ENCODE data around the gene HLA-C. TPM values are rescaled to one million over a fixed set of nuclear protein-coding genes. Genes with fewer than 3 reads are reported as not detected.

The HLA-C gene
- polyA plus RNA-seq, 1 of the 3 experiments (the other 2 are of a cell fraction) = 434 TPM

- TF ChIP-seq YY1 (IDR thresholded peaks at IDR 0.05; ENCODE audit: low read depth) (no peak), FOXJ3 (CRISPR knock-in tag; IDR thresholded peaks at IDR 0.05) (no peak), TCF12 (IDR thresholded peaks at IDR 0.05) (no peak), RFX5 (IDR thresholded peaks at IDR 0.05; ENCODE audit: low read length) (no peak), EZH2phosphoT487 (IDR thresholded peaks at IDR 0.05; ENCODE audit: borderline replicate concordance, low read depth) (no peak), NFIC (IDR thresholded peaks at IDR 0.05; ENCODE audit: borderline replicate concordance) (no peak), TEAD4 (IDR thresholded peaks at IDR 0.05; ENCODE audit: borderline replicate concordance, insufficient read depth) (no peak), RXRA (IDR thresholded peaks at IDR 0.05; ENCODE audit: borderline replicate concordance, low read depth) (no peak), TAF1 (IDR thresholded peaks at IDR 0.05; ENCODE audit: borderline replicate concordance, low read depth, low read length) (no peak), JUND (IDR thresholded peaks at IDR 0.05) (no peak), REST (IDR thresholded peaks at IDR 0.05; ENCODE audit: low read depth, low read length) (no peak), EP300 (IDR thresholded peaks at IDR 0.05; ENCODE audit: borderline replicate concordance in 1 of 2, low read depth in 1 of 2, low read length in 1 of 2) (no peak), ELF1 (IDR thresholded peaks at IDR 0.05) (no peak), RAD21 (IDR thresholded peaks at IDR 0.05; ENCODE audit: low read length) (no peak), GATA2 (CRISPR knock-in tag; IDR thresholded peaks at IDR 0.05) (no peak), RCOR1 (IDR thresholded peaks at IDR 0.05; ENCODE audit: low read length) (no peak), FOSL2 (IDR thresholded peaks at IDR 0.05; ENCODE audit: borderline replicate concordance, low read depth) (no peak)
- H3K4me1 ChIP-seq (ENCODE audit: control insufficient read depth in 1 of 2, insufficient read depth in 2 of 2, low read depth in 1 of 2, low read length in 1 of 2) = peaks cover 0 to 10% of the 10 kb centered on the region in 2 experiments; a peak in 1 of 4 replicates
- DNase-seq = no peak
- H3K9me2 ChIP-seq = no peaks in the 10 kb centered on the region
- ChIA-PET POLR2A (no interaction called here), CTCF (no interaction called here)
- H3K4me3 ChIP-seq (ENCODE audit: low read depth in 2 of 2, low read length in 1 of 2) = no peak overlapping the region
- no peak overlapping the region for H3K27ac ChIP-seq (ENCODE audit: low read depth in 2 of 2, low read length in 1 of 2)
- H3K4me2 ChIP-seq = no peak overlapping the region
- H3K9me3 ChIP-seq = no peaks in the 10 kb centered on the region
- H3K9ac ChIP-seq = no peak overlapping the region
- 75% methylated on average over 5 of the region's 5 CpGs for WGBS (ENCODE audit: low lambda C conversion rate)
- no peak overlapping the region for H2AFZ ChIP-seq (ENCODE audit: low read depth)
- H3K27me3 ChIP-seq (ENCODE audit: insufficient read depth) = no peaks in the 10 kb centered on the region
- peaks cover 12 to 15% of the 10 kb centered on the region in 2 experiments for H3K36me3 ChIP-seq (replicated peaks in 1 of 2; ENCODE audit: control insufficient read depth in 1 of 2, insufficient read depth in 2 of 2, low read length in 1 of 2)
- H4K20me1 ChIP-seq (ENCODE audit: insufficient read depth) = peaks cover 5% of the 10 kb centered on the region; the same call in 1 of the 2 replicates
- peaks cover 5% of the 10 kb centered on the region; the same call in 1 of the 2 replicates for H3K79me2 ChIP-seq (ENCODE audit: insufficient read depth)
- H3F3A ChIP-seq (replicated peaks; ENCODE audit: insufficient read depth) = peaks cover 3% of the 10 kb centered on the region
These were observed 3.1 kb downstream of the HLA-C start for GRCh38 chr6:31268836-31269235.

GRCh38 chr6:31268369-31268765, 3.5 kb downstream of the HLA-C start:
- no peak overlapping the region for H3K4me2 ChIP-seq
- no peak overlapping the region for H2AFZ ChIP-seq (ENCODE audit: low read depth)
- peaks cover 5% of the 10 kb centered on the region; the same call in 1 of the 2 replicates for H3K79me2 ChIP-seq (ENCODE audit: insufficient read depth)
- no peak overlapping the region for H3K9ac ChIP-seq
- peaks cover 12 to 15% of the 10 kb centered on the region in 2 experiments for H3K36me3 ChIP-seq (replicated peaks in 1 of 2; ENCODE audit: control insufficient read depth in 1 of 2, insufficient read depth in 2 of 2, low read length in 1 of 2)
- DNase-seq = no peak
- TF ChIP-seq TCF12 (IDR thresholded peaks at IDR 0.05) (no peak), NRF1 (IDR thresholded peaks at IDR 0.05; ENCODE audit: low read depth, low read length) (no peak), MEF2A (IDR thresholded peaks at IDR 0.05; ENCODE audit: borderline replicate concordance, low read depth) (no peak), EZH2phosphoT487 (IDR thresholded peaks at IDR 0.05; ENCODE audit: borderline replicate concordance, low read depth) (no peak), FOXJ3 (CRISPR knock-in tag; IDR thresholded peaks at IDR 0.05) (no peak), CTCF (IDR thresholded peaks at IDR 0.05) (no peak), SIN3A (IDR thresholded peaks at IDR 0.05; ENCODE audit: borderline replicate concordance, low read depth, low read length) (no peak)
- no peak overlapping the region for H3K27ac ChIP-seq (ENCODE audit: low read depth in 2 of 2, low read length in 1 of 2)
- peaks cover 3% of the 10 kb centered on the region for H3F3A ChIP-seq (replicated peaks; ENCODE audit: insufficient read depth)
- H3K9me2 ChIP-seq = no peaks in the 10 kb centered on the region
- no peak overlapping the region for H3K4me3 ChIP-seq (ENCODE audit: low read depth in 2 of 2, low read length in 1 of 2)
- 91% methylated on average over 7 of the region's 7 CpGs for WGBS (ENCODE audit: low lambda C conversion rate)
- CTCF ChIA-PET = no interaction called here
- H3K4me1 ChIP-seq (ENCODE audit: control insufficient read depth in 1 of 2, insufficient read depth in 2 of 2, low read depth in 1 of 2, low read length in 1 of 2) = peaks cover 0 to 10% of the 10 kb centered on the region in 2 experiments; a peak in 1 of 4 replicates
- H3K9me3 ChIP-seq = no peaks in the 10 kb centered on the region
- peaks cover 5% of the 10 kb centered on the region; the same call in 1 of the 2 replicates for H4K20me1 ChIP-seq (ENCODE audit: insufficient read depth)
- POLR2A ChIA-PET = no interaction called here
- no peaks in the 10 kb centered on the region for H3K27me3 ChIP-seq (ENCODE audit: insufficient read depth)

Data from SK-N-SH (cell line).